Regular cardiac myocyte (primary cell): ENCODE measurements around the gene TEK. TPM values are rescaled to one million over a fixed set of nuclear protein-coding genes. Genes with fewer than 3 reads are reported as not detected.

Experiments
- total RNA-seq: library from RNA; depleted of rRNA; stranded (reverse); fragments of >200 nt; gene quantifications from 2 replicates; pipeline ENCODE4 v1.2.3, GENCODE V29; 2014

The TEK gene
- total RNA-seq, result 18.6 and 31.1 TPM in 2 replicates

DNA sequence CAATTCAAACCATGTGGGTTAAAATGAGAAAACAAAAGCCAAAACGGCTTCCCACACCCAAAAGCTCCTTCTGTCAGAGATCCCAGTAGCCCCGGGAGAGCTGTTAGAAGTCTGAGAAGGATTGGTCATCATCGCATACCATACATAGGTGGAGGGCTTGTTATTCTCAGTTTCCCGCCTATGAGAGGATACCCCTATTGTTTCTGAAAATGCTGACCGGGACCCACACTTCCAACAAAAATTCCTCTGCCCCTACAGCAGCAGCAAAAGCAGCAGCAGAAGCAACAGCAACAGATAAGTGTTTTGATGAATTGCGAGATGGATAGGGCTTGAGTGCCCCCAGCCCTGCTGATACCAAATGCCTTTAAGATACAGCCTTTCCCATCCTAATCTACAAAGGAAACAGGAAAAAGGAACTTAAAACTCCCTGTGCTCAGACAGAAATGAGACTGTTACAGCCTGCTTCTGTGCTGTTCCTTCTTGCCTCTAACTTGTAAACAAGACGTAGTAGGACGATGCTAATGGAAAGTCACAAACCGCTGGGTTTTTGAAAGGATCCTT is at the start of gene TEK:
TSS of gene TEK (plus strand) at position 245 of the 561 bp plus-strand sequence. CDS start 366 bp downstream, outside the sequence.

Other genes with a start within 250 kb of the TEK start
- gene CAAP1, start 216.4 kb upstream of the TEK start, total RNA-seq, result 16.3 and 25.4 TPM in 2 replicates
- 39.5 and 71.9 TPM in 2 replicates for gene PLAA, start 162.0 kb upstream of the TEK start, total RNA-seq
- 14.0 and 17.8 TPM in 2 replicates for gene IFT74, start 152.8 kb upstream of the TEK start, total RNA-seq
- gene LRRC19, start 103.6 kb upstream of the TEK start, total RNA-seq, result not detected in 2 replicates
- gene EQTN, start 187.9 kb downstream of the TEK start, total RNA-seq, result not detected in 2 replicates